SU-DHL-6 (cell line): ENCODE data around the gene SETBP1.
"Not testable (repeated sequence)": the region's sequence is repeated elsewhere in the genome, so short reads cannot be mapped to it uniquely, and the experiment has no call there.

ENCODE experiments used
- H2AFZ ChIP-seq: fragments of 200-600 bp; sonication (generic); 2 replicates; pipeline ENCODE4 v1.6.1; 2014; ENCODE audit warnings: low read depth, mild to moderate bottlenecking, moderate library complexity, mixed read lengths, antibody characterized with exemption, low read length; ENCODE audit not compliant: severe bottlenecking
- H3F3A ChIP-seq: fragments of 200-600 bp; shearing (Covaris generic); 2 replicates; pipeline ENCODE4 v1.6.0; 2016; ENCODE audit warnings: antibody characterized with exemption, mild to moderate bottlenecking; ENCODE audit not compliant: insufficient read depth
- H3K27ac ChIP-seq: fragments of 200-600 bp; sonication (generic); 2 replicates; pipeline ENCODE4 v1.5.1; 2016; ENCODE audit warnings: low read depth, mild to moderate bottlenecking, low read length, moderate library complexity, mixed read lengths
- H3K27me3 ChIP-seq: fragments of 200-600 bp; sonication (generic), shearing (Covaris generic); 2 replicates; pipeline ENCODE4 v1.6.0; 2014; ENCODE audit warnings: mild to moderate bottlenecking, low read length
- H3K36me3 ChIP-seq: fragments of 200-600 bp; sonication (generic); 2 replicates; pipeline ENCODE4 v1.6.1; 2014; ENCODE audit warnings: mild to moderate bottlenecking, low read length, mixed read lengths
- H3K4me2 ChIP-seq: fragments of 300-600, 200-600 bp; shearing (Covaris generic), sonication (generic); 2 replicates; pipeline ENCODE4 v1.6.0; 2014; ENCODE audit warnings: low read length, low read depth, mild to moderate bottlenecking; ENCODE audit not compliant: poor library complexity, severe bottlenecking
- H3K4me3 ChIP-seq: fragments of 200-600 bp; sonication (generic); 2 replicates; pipeline ENCODE4 v1.5.1; 2014; ENCODE audit warnings: antibody characterized with exemption, low read length, mild to moderate bottlenecking, mixed read lengths; ENCODE audit not compliant: insufficient read depth, poor library complexity, severe bottlenecking
- H3K79me2 ChIP-seq: fragments of 200-600 bp; sonication (generic); 2 replicates; pipeline ENCODE4 v1.6.1; 2014; ENCODE audit warnings: mild to moderate bottlenecking, low read length, moderate library complexity; ENCODE audit not compliant: insufficient read depth
- H3K9ac ChIP-seq: fragments of 200-600 bp; sonication (generic); 2 replicates; pipeline ENCODE4 v1.7.0; 2014; ENCODE audit warnings: mild to moderate bottlenecking, low read length
- H3K9me2 ChIP-seq: fragments of 200-600 bp; sonication (generic); replicated peaks from 2 replicates; pipeline ENCODE4 v1.6.1; 2014; ENCODE audit warnings: low read length; ENCODE audit not compliant: insufficient read depth
- H3K9me3 ChIP-seq: fragments of 200-600 bp; sonication (generic); 2 replicates; pipeline ENCODE4 v1.6.1; 2014; ENCODE audit warnings: low read length, mixed read lengths; ENCODE audit not compliant: insufficient read depth
- H4K20me1 ChIP-seq: fragments of 200-600 bp; sonication (generic); 2 replicates; pipeline ENCODE4 v1.6.1; 2014; ENCODE audit warnings: low read depth, mild to moderate bottlenecking, antibody characterized with exemption, low read length, moderate library complexity, mixed read lengths
- CTCF ChIP-seq: fragments of 200-600 bp; sonication (generic); IDR thresholded peaks from one replicate; pipeline ENCODE4 v1.5.1; 2017; ENCODE audit warnings: antibody characterized with exemption, mild to moderate bottlenecking, low read length, moderate library complexity; ENCODE audit not compliant: insufficient read depth, poor library complexity, severe bottlenecking
- EZH2phosphoT487 ChIP-seq: fragments of 200-600 bp; sonication (generic), shearing (Covaris generic); conservative IDR thresholded peaks from 2 replicates; pipeline ENCODE4 v1.6.1; 2018; ENCODE audit warnings: mild to moderate bottlenecking, antibody characterized with exemption, low read length, moderate library complexity, mixed read lengths

Gene SETBP1

GRCh38 chr18:44799907-44800421 lies 119.3 kb downstream of the SETBP1 start:
- Histone ChIP-seq H3K79me2 (no peaks in the 10 kb centered on the region), H2AFZ (no peak overlapping the region), H3F3A (no peaks in the 10 kb centered on the region), H3K9me3 (no peaks in the 10 kb centered on the region), H3K9ac (no peak overlapping the region), H4K20me1 (no peaks in the 10 kb centered on the region), H3K9me2 (no peaks in the 10 kb centered on the region), H3K4me3 (no peak overlapping the region), H3K36me3 (no peaks in the 10 kb centered on the region), H3K27ac (no peak overlapping the region), H3K27me3 (no peaks in the 10 kb centered on the region), H3K4me2 (no peak overlapping the region)
- TF ChIP-seq CTCF = no peak
- no peak for TF ChIP-seq EZH2phosphoT487

GRCh38 chr18:44800766-44801165 lies 120.1 kb downstream of the SETBP1 start:
- not testable (repeated sequence) for H3K79me2 ChIP-seq, H2AFZ ChIP-seq, H3F3A ChIP-seq, H4K20me1 ChIP-seq, H3K27me3 ChIP-seq, H3K9me3 ChIP-seq, H3K4me2 ChIP-seq, H3K27ac ChIP-seq, H3K36me3 ChIP-seq, H3K9me2 ChIP-seq, H3K9ac ChIP-seq, H3K4me3 ChIP-seq

- no peaks in the 10 kb centered on the region for H3K79me2 ChIP-seq
- H3K36me3 ChIP-seq = no peaks in the 10 kb centered on the region
- H3K27me3 ChIP-seq = no peaks in the 10 kb centered on the region
- H4K20me1 ChIP-seq = no peaks in the 10 kb centered on the region
- H2AFZ ChIP-seq = no peak overlapping the region
- H3K4me2 ChIP-seq = no peak overlapping the region
- no peak overlapping the region for H3K4me3 ChIP-seq
- H3F3A ChIP-seq = no peaks in the 10 kb centered on the region
- TF ChIP-seq CTCF (no peak), EZH2phosphoT487 (no peak)
- H3K9me3 ChIP-seq = no peaks in the 10 kb centered on the region
- no peak overlapping the region for H3K27ac ChIP-seq
- H3K9ac ChIP-seq = no peak overlapping the region
- no peaks in the 10 kb centered on the region for H3K9me2 ChIP-seq
Observed at GRCh38 chr18:44801781-44802180, 121.1 kb downstream of the SETBP1 start.

- Histone ChIP-seq H3K4me3 (no peak overlapping the region), H3K79me2 (no peaks in the 10 kb centered on the region), H3K36me3 (no peaks in the 10 kb centered on the region), H3K9ac (no peak overlapping the region), H3K4me2 (no peak overlapping the region), H3K27ac (no peak overlapping the region), H3K27me3 (no peaks in the 10 kb centered on the region), H4K20me1 (no peaks in the 10 kb centered on the region), H3K9me3 (no peaks in the 10 kb centered on the region), H3K9me2 (no peaks in the 10 kb centered on the region), H3F3A (no peaks in the 10 kb centered on the region), H2AFZ (no peak overlapping the region)
- TF ChIP-seq CTCF (no peak), EZH2phosphoT487 (no peak)
Observed at GRCh38 chr18:44802508-44802907, 121.8 kb downstream of the SETBP1 start.
